K562 (cell line): ENCODE data around the gene AMH. TPM values are rescaled to one million over a fixed set of nuclear protein-coding genes. Genes with fewer than 3 reads are reported as not detected.
A peak's percentile ranks its signal among the peaks of the same experiment; 100 is the strongest.

Source experiments
- ATAC-seq: fragments of 200-7000 bp; cut with Tn5 transposase; 3 replicates; pipeline ENCODE4 v1.9.1; 2020; ENCODE audit warnings: moderate library complexity
- BruUV-seq: library from RNA; stranded (reverse); fragments of 400-500 nt; replicated peaks from 2 replicates; lab custom pipeline; 2021; lab: Mats Ljungman, UMichigan
- CTCF ChIA-PET: fragments of 300-600 bp; formaldehyde crosslinking; extraction: SDS; loops from one replicate; lab custom pipeline; 2021; ENCODE audit warnings: low intra/inter-chr PET ratio; lab: Yijun Ruan, JAX
- POLR2A ChIA-PET: fragments of 300-600, 350-650 bp; sonication (Branson Sonifier 250); formaldehyde crosslinking; extraction: SDS; loops from one replicate; lab custom pipeline; 2021; ENCODE audit warnings: antibody characterized with exemption, inconsistent platforms; lab: Yijun Ruan, JAX
- DNase-seq, 4 experiments: peaks; one replicate each; pipeline versions ENCODE4 v3.0.0 to v3.0.0-alpha.2; 2011 to 2018; ENCODE audit warnings: low spot score in 3 of 4, mixed read lengths in 3 of 4; ENCODE audit errors: extremely low read depth in 1 of 4
- FAIRE-seq: peaks from 2 replicates; lab custom pipeline; 2011; peaks lifted over from hg19 to GRCh38; lab: Jason Lieb, UNC
- H2AFZ ChIP-seq: 2 replicates; pipeline ENCODE4 v1.6.0; 2011; ENCODE audit warnings: low read depth, low read length, control low read depth, inconsistent platforms
- H3K27ac ChIP-seq: fragments of 200-600 bp; 3 replicates; pipeline ENCODE4 v1.8.0; 2011; ENCODE audit warnings: low read depth, mild to moderate bottlenecking, control low read depth, inconsistent platforms, low read length, moderate library complexity, mixed read lengths; ENCODE audit errors: extremely low read depth
- H3K27me3 ChIP-seq, 2 experiments: fragments of 300-600 bp in 1 of 2; 2 replicates in 1 of 2; 3 replicates in 1 of 2; pipeline versions ENCODE4 v1.6.0 to v1.8.0; 2011; ENCODE audit warnings: inconsistent platforms in 2 of 2, low read length in 2 of 2, mild to moderate bottlenecking in 1 of 2, mixed read lengths in 1 of 2, moderate library complexity in 1 of 2; ENCODE audit not compliant: control insufficient read depth in 2 of 2, insufficient read depth in 2 of 2
- H3K36me3 ChIP-seq: fragments of 300-600 bp; 3 replicates; pipeline ENCODE4 v1.8.0; 2011; ENCODE audit warnings: mild to moderate bottlenecking, low read length, inconsistent platforms; ENCODE audit not compliant: control insufficient read depth, insufficient read depth
- H3K4me1 ChIP-seq, 2 experiments: fragments of 200-600 bp in 1 of 2; replicated peaks in 1 of 2; 2 replicates in 1 of 2; 3 replicates in 1 of 2; pipeline versions ENCODE4 v1.5.1 to v1.8.0; 2011; ENCODE audit warnings: inconsistent platforms in 2 of 2, low read length in 2 of 2, mild to moderate bottlenecking in 1 of 2, mixed read lengths in 1 of 2, moderate library complexity in 1 of 2; ENCODE audit not compliant: control insufficient read depth in 2 of 2, insufficient read depth in 2 of 2
- H3K4me2 ChIP-seq: 2 replicates; pipeline ENCODE4 v1.6.1; 2011; ENCODE audit warnings: low read length, control low read depth, inconsistent platforms, mixed read lengths; ENCODE audit not compliant: insufficient read depth
- H3K4me3 ChIP-seq: fragments of 200-600 bp; sonication (generic), shearing (Covaris generic); 2 replicates; pipeline ENCODE4 v1.5.1; 2016; ENCODE audit warnings: control low read depth, inconsistent platforms
- H3K79me2 ChIP-seq: fragments of 200-600 bp; 3 replicates; pipeline ENCODE4 v1.8.0; 2011; ENCODE audit warnings: low read length, inconsistent platforms; ENCODE audit not compliant: control insufficient read depth, insufficient read depth
- H3K9ac ChIP-seq, 2 experiments: 2 replicates each; pipeline versions ENCODE4 v1.6.0 to v1.6.1; 2011; ENCODE audit warnings: low read depth in 2 of 2, low read length in 2 of 2, control low read depth in 1 of 2, inconsistent platforms in 1 of 2, mild to moderate bottlenecking in 1 of 2, mixed read lengths in 1 of 2; ENCODE audit not compliant: insufficient read depth in 1 of 2
- H3K9me1 ChIP-seq: one replicate; pipeline ENCODE4 v1.6.0; 2011; ENCODE audit warnings: inconsistent platforms, mild to moderate bottlenecking, low read length, moderate library complexity; ENCODE audit not compliant: control insufficient read depth, insufficient read depth
- H3K9me3 ChIP-seq: replicated peaks from 2 replicates; pipeline ENCODE4 v1.5.1; 2011; ENCODE audit warnings: low read depth, low read length, inconsistent platforms; ENCODE audit not compliant: control insufficient read depth, insufficient read depth
- H4K20me1 ChIP-seq: replicated peaks from 2 replicates; pipeline ENCODE4 v1.6.1; 2011; ENCODE audit warnings: low read length, inconsistent platforms, mixed read lengths; ENCODE audit not compliant: control insufficient read depth, insufficient read depth
- CHD1 ChIP-seq: fragments of 200-600 bp; sonication (generic); IDR thresholded peaks from one replicate; pipeline ENCODE4 v1.6.1; 2012; ENCODE audit warnings: mild to moderate bottlenecking, moderate library complexity, low read length, inconsistent platforms
- HIVEP1 ChIP-seq: fragments of 250-450 bp; sonication (Bioruptor Pico); IDR thresholded peaks from 2 replicates; pipeline ENCODE4 v1.4.0; 2020; ENCODE audit warnings: mild to moderate bottlenecking
- MYC ChIP-seq, 2 experiments: fragments of 250-450 bp in 1 of 2; sonication (Bioruptor Pico) in 1 of 2; IDR thresholded peaks; 2 replicates each; pipeline versions ENCODE4 v1.5.1 to v1.6.1; 2012 to 2021; ENCODE audit warnings: low read depth in 2 of 2, borderline replicate concordance in 1 of 2, improper control_type of control experiment in 1 of 2, low read length in 1 of 2, mild to moderate bottlenecking in 1 of 2, moderate library complexity in 1 of 2
- NR2C2 ChIP-seq, 2 experiments: fragments of 200-800 bp in 1 of 2; sonication (Bioruptor generic) in 1 of 2; sonication (generic) in 1 of 2; formaldehyde crosslinking in 1 of 2; IDR thresholded peaks; 2 replicates each; pipeline versions ENCODE4 v1.6.1 to v1.8.0; 2016 to 2022; ENCODE audit warnings: mild to moderate bottlenecking in 1 of 2, missing compliant biosample characterization in 1 of 2, missing genetic modification characterization in 1 of 2, missing genetic modification reagents in 1 of 2
- PHB2 ChIP-seq: fragments of 450-650 bp; IDR thresholded peaks from 2 replicates; pipeline ENCODE4 v1.6.1; 2017; ENCODE audit warnings: low read depth
- RBM22 ChIP-seq: fragments of 200-400 bp; formaldehyde crosslinking; IDR thresholded peaks from 2 replicates; pipeline ENCODE4 v1.6.1; 2018; ENCODE audit warnings: low read length, low read depth; ENCODE audit not compliant: poor library complexity, severe bottlenecking
- SAFB ChIP-seq: fragments of 200-400 bp; formaldehyde crosslinking; IDR thresholded peaks from 2 replicates; pipeline ENCODE4 v1.6.1; 2017; ENCODE audit warnings: low read depth, low read length, borderline replicate concordance
- STAT5A ChIP-seq: IDR thresholded peaks from 2 replicates; pipeline ENCODE4 v1.6.1; 2012; ENCODE audit warnings: low read length, inconsistent platforms, borderline replicate concordance
- TEAD2 ChIP-seq: fragments of 450-650 bp; IDR thresholded peaks from 2 replicates; pipeline ENCODE4 v1.6.1; 2016; ENCODE audit warnings: missing genetic modification characterization, control low read depth, missing compliant biosample characterization
- ZNF274 ChIP-seq: IDR thresholded peaks from 2 replicates; pipeline ENCODE4 v1.6.1; 2011; ENCODE audit warnings: low read depth, mild to moderate bottlenecking, low read length, moderate library complexity, borderline replicate concordance
- ZNF830 ChIP-seq: fragments of 250-450 bp; sonication (Bioruptor Pico); IDR thresholded peaks from 2 replicates; pipeline ENCODE4 v1.5.0; 2021; ENCODE audit warnings: mild to moderate bottlenecking
- ZSCAN32 ChIP-seq: fragments of 450-650 bp; formaldehyde crosslinking; IDR thresholded peaks from 2 replicates; pipeline ENCODE4 v1.4.0; 2020; ENCODE audit warnings: mild to moderate bottlenecking, moderate library complexity
- WGBS: fragments of 100-300 bp; shearing (Covaris generic); methylation state at CpG from one replicate; pipeline ENCODE4 v1.1.6; 2016; ENCODE audit warnings: low coverage, mixed read lengths; ENCODE audit not compliant: insufficient coverage; ENCODE audit errors: missing lambda C conversion rate; 5-methylcytosine and 5-hydroxymethylcytosine counted together
- in situ Hi-C: fragments of 300-500 bp; cut with MboI; formaldehyde crosslinking; loops from 4 replicates; pipeline ENCODE4 v1.15.0; 2018; ENCODE audit warnings: inconsistent platforms, mixed read lengths
- intact Hi-C: fragments of 100-400 bp; cut with micrococcal nuclease; formaldehyde crosslinking; loops from 2 replicates; pipeline ENCODE4 v1.14.2; 2022
- polyA plus RNA-seq, 8 experiments: library from polyadenylated mRNA; depleted of rRNA in 4 of 8; stranded (reverse) in 5 of 8; unstranded in 3 of 8; fragments of >200 nt; fragmentation: Nextera tagmentation in 2 of 8; fragmentation: Illumina TruSeq in 1 of 8; extraction: Ambion mirVana in 2 of 8; extraction: Trizol in 1 of 8; gene quantifications; 2 replicates each; pipeline versions ENCODE4 v1.2.1 to v1.2.3, GENCODE V29; 2011 to 2014; ENCODE audit warnings: inconsistent platforms in 1 of 8, missing spikeins in 1 of 8
- total RNA-seq, 7 experiments: library from RNA; depleted of rRNA in 6 of 7; stranded (reverse); fragments of >200 nt in 6 of 7; fragmentation: Illumina TruSeq in 2 of 7; extraction: Trizol in 2 of 7; gene quantifications; 2 replicates each; pipeline versions ENCODE4 v1.2.1 to v1.2.3, GENCODE V29; 2011 to 2021; ENCODE audit warnings: low replicate concordance in 1 of 7
- TF ChIP-seq, protein P1 (sequence below): sonication (generic); formaldehyde crosslinking; IDR thresholded peaks from 2 replicates; pipeline ENCODE4 v1.8.0; 2022; ENCODE audit warnings: mild to moderate bottlenecking, missing genetic modification reagents
- TF ChIP-seq, protein P2 (sequence below), 2 experiments: fragments of 450-650 bp in 1 of 2; sonication (generic) in 1 of 2; formaldehyde crosslinking in 1 of 2; IDR thresholded peaks in 1 of 2; conservative IDR thresholded peaks in 1 of 2; 2 replicates each; pipeline versions ENCODE4 v1.6.1 to v1.8.1; 2016 to 2023; ENCODE audit warnings: mild to moderate bottlenecking in 2 of 2, moderate library complexity in 2 of 2, inconsistent platforms in 1 of 2, missing genetic modification reagents in 1 of 2
- TF ChIP-seq, protein P3 (sequence below): fragments of 250-450 bp; sonication (Bioruptor Pico); IDR thresholded peaks from 2 replicates; pipeline ENCODE4 v1.9.0; 2021; ENCODE audit warnings: mild to moderate bottlenecking, inconsistent platforms

AMH gene
- total and polyA plus RNA-seq, 9 of the 15 experiments (the other 6 are each of a cell fraction or from before 2014, with no cell fraction given): 0.29 to 27.4 (median 2.6) TPM; not detected in 2

DNA sequence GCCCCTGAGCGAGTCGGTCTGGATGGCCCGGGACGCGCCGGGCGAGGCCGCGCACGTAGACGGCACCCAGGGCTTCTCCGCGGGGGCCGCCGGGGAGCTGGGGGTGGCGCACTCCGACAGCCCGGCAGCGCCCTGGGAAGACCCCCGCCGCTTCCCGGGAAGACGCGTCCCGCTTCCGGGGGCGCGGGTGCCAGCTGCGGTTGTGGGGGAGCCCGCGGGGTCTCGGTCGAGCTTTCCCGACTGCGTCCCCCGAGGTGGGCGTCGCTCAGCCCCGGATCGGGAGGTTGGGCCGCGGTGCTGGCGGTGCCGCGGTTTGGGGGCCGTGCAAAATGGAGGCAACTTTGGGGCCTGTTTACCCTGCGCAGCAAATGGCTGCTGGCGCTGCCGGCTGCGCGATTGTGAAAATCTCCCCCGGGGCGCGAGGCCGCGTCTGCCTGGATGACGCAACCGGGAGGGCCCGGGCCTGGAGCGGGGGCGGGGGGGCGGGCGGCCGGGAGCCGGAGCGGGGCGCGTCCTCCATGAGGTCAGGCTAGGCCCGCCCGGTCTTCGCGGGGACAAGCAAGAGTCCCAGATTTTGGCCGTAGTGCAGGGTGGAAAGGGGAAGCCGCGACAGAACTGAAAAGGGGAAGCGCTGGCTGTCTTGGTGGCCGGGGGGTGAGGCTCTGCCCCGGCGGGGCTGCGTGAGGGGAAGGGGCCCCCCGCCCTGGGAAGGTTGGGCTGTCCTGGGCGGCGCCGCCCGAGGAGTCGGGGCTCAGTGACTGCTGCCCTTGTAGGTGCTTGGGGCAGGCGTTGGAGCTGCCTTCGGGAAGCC lies 21.5 kb downstream of the AMH start:
- in situ Hi-C loops: loop anchor here (5.0 kb wide), 1 partner anchor 33 kb away; the partner anchor contains the start of genes PLEKHJ1 and SF3A2
- Histone ChIP-seq H4K20me1 (peaks cover 47% of the 10 kb centered on the region), H3K4me1 (peaks cover 25 to 80% of the 10 kb centered on the region in 2 experiments), H3K27ac (peak overlapping the region; percentile 94), H3K27me3 (no peaks in the 10 kb centered on the region), H3K79me2 (peaks cover 69% of the 10 kb centered on the region), H3K4me3 (peak overlapping the region; percentile 91), H3K9ac (peak overlapping the region; percentile 92 to 98), H3K9me1 (peaks cover 5% of the 10 kb centered on the region), H3K36me3 (peaks cover 34% of the 10 kb centered on the region), H3K4me2 (peak overlapping the region; percentile 89), H2AFZ (no peak overlapping the region), H3K9me3 (no peaks in the 10 kb centered on the region)
- ChIA-PET POLR2A (interaction anchor here (0.6 to 7.0 kb wide), 16 partner anchors 9 to 161 kb away, joined by 3 to 86 read pairs (median 4); partner anchors contain the start of genes AMH, PEAK3 and PLEKHJ1), CTCF (no interaction called here)
- WGBS: under 1% methylated on average over 61 of the region's 88 CpGs
- FAIRE-seq: no peak
- ATAC-seq: peak; percentile 5
- BruUV-seq: no TSS peak
- DNase-seq: peak; percentile 73 to 84 (median 79)
- intact Hi-C loops: no loop called here
- no peak for TF ChIP-seq HIVEP1
- peak; percentile 64 for TF ChIP-seq CHD1
- TF ChIP-seq RBM22: peak; percentile 69
- 0 out of 2 replicates have a peak, but pooled peaks have one; percentile 5 for TF ChIP-seq ZSCAN32 (CRISPR knock-in tag)
- TF ChIP-seq, protein P1, sequence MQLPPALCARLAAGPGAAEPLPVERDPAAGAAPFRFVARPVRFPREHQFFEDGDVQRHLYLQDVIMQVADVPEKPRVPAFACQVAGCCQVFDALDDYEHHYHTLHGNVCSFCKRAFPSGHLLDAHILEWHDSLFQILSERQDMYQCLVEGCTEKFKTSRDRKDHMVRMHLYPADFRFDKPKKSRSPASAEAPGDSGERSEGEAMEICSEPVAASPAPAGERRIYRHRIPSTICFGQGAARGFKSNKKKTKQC (CRISPR knock-in tag): peak; percentile 7
- peak; percentile 68; the same call in 1 of the 2 replicates for TF ChIP-seq ZNF830 (CRISPR knock-in tag)
- no peak for TF ChIP-seq PHB2
- no peak for TF ChIP-seq STAT5A
- TF ChIP-seq ZNF274: no peak
- TF ChIP-seq NR2C2 (CRISPR knock-in tag; IDR thresholded peaks at IDR 0.05): 0 out of 2 replicates have a peak, but pooled peaks have one; percentile 14
- TF ChIP-seq NR2C2 (tag; IDR thresholded peaks at IDR 0.05): peak; percentile 37; the same call in 1 of the 2 replicates
- 0 out of 2 replicates have a peak, but pooled peaks have one; percentile 24 for TF ChIP-seq SAFB
- no peak for TF ChIP-seq TEAD2
- TF ChIP-seq, protein P2, sequence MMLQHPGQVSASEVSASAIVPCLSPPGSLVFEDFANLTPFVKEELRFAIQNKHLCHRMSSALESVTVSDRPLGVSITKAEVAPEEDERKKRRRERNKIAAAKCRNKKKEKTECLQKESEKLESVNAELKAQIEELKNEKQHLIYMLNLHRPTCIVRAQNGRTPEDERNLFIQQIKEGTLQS (IDR thresholded peaks at IDR 0.05): peak; percentile 89
- TF ChIP-seq, protein P2 (CRISPR knock-in tag; conservative IDR thresholded peaks at IDR 0.05): no peak
- TF ChIP-seq MYC (IDR thresholded peaks at IDR 0.05; ENCODE audit: low read depth, low read length): peak; percentile 66; the same call in 1 of the 2 replicates
- TF ChIP-seq MYC (CRISPR knock-in tag; IDR thresholded peaks at IDR 0.05; ENCODE audit: borderline replicate concordance, low read depth): no peak
- TF ChIP-seq, protein P3, sequence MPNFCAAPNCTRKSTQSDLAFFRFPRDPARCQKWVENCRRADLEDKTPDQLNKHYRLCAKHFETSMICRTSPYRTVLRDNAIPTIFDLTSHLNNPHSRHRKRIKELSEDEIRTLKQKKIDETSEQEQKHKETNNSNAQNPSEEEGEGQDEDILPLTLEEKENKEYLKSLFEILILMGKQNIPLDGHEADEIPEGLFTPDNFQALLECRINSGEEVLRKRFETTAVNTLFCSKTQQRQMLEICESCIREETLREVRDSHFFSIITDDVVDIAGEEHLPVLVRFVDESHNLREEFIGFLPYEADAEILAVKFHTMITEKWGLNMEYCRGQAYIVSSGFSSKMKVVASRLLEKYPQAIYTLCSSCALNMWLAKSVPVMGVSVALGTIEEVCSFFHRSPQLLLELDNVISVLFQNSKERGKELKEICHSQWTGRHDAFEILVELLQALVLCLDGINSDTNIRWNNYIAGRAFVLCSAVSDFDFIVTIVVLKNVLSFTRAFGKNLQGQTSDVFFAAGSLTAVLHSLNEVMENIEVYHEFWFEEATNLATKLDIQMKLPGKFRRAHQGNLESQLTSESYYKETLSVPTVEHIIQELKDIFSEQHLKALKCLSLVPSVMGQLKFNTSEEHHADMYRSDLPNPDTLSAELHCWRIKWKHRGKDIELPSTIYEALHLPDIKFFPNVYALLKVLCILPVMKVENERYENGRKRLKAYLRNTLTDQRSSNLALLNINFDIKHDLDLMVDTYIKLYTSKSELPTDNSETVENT (CRISPR knock-in tag): peak; percentile 33; the same call in 1 of the 2 replicates
